OCI-LY1 (cell line): ENCODE measurements around the gene XKR8.

ENCODE experiments used
- H2AFZ ChIP-seq: fragments of 200-600 bp; sonication (generic), shearing (Covaris generic); 2 replicates; pipeline ENCODE4 v1.6.0; 2014; ENCODE audit warnings: antibody characterized with exemption, mild to moderate bottlenecking, low read length
- H3F3A ChIP-seq: fragments of 200-600 bp; sonication (generic), shearing (Covaris generic); 2 replicates; pipeline ENCODE4 v1.6.0; 2014; ENCODE audit warnings: mild to moderate bottlenecking, antibody characterized with exemption, low read length, moderate library complexity; ENCODE audit not compliant: insufficient read depth
- H3K27ac ChIP-seq: fragments of 200-600 bp; sonication (generic); 2 replicates; pipeline ENCODE4 v1.5.1; 2014; ENCODE audit warnings: low read length, mixed run types, mild to moderate bottlenecking, low read depth; ENCODE audit not compliant: poor library complexity, severe bottlenecking
- H3K27me3 ChIP-seq: fragments of 200-600 bp; sonication (generic); 2 replicates; pipeline ENCODE4 v1.6.0; 2014; ENCODE audit warnings: antibody characterized with exemption, mild to moderate bottlenecking, low read length, moderate library complexity; ENCODE audit not compliant: insufficient read depth
- H3K36me3 ChIP-seq: fragments of 200-600 bp; sonication (generic); 2 replicates; pipeline ENCODE4 v1.6.1; 2014; ENCODE audit warnings: mild to moderate bottlenecking, antibody characterized with exemption, low read length, moderate library complexity, mixed read lengths; ENCODE audit not compliant: insufficient read depth
- H3K4me1 ChIP-seq: fragments of 200-600 bp; sonication (generic); 2 replicates; pipeline ENCODE4 v1.5.1; 2014; ENCODE audit warnings: mild to moderate bottlenecking, low read length, moderate library complexity; ENCODE audit not compliant: insufficient read depth, severe bottlenecking
- H3K4me2 ChIP-seq: fragments of 200-600 bp; sonication (generic), shearing (Covaris generic); 2 replicates; pipeline ENCODE4 v1.6.1; 2014; ENCODE audit warnings: low read length
- H3K4me3 ChIP-seq: fragments of 200-600 bp; sonication (generic); 2 replicates; pipeline ENCODE4 v1.5.1; 2014; ENCODE audit warnings: low read length, low read depth, mild to moderate bottlenecking, mixed read lengths; ENCODE audit not compliant: poor library complexity, severe bottlenecking
- H3K79me2 ChIP-seq: fragments of 200-600 bp; shearing (Covaris generic); 2 replicates; pipeline ENCODE4 v1.6.1; 2016; ENCODE audit warnings: mixed run types, low read length, mixed read lengths; ENCODE audit not compliant: insufficient read depth
- H3K9ac ChIP-seq: fragments of 200-600 bp; sonication (generic), shearing (Covaris generic); 2 replicates; pipeline ENCODE4 v1.6.1; 2014; ENCODE audit warnings: mild to moderate bottlenecking, low read length, mixed read lengths
- H3K9me2 ChIP-seq: fragments of 200-600 bp; sonication (generic), shearing (Covaris generic); 2 replicates; pipeline ENCODE4 v1.6.1; 2014; ENCODE audit warnings: low read depth, mild to moderate bottlenecking, low read length, mixed read lengths
- H3K9me3 ChIP-seq: fragments of 200-600 bp; shearing (Covaris generic); 2 replicates; pipeline ENCODE4 v1.6.1; 2014; ENCODE audit warnings: low read length, mixed read lengths
- H4K20me1 ChIP-seq: fragments of 200-600 bp; sonication (generic), shearing (Covaris generic); 2 replicates; pipeline ENCODE4 v1.6.0; 2016; ENCODE audit warnings: mild to moderate bottlenecking, low read length; ENCODE audit not compliant: insufficient read depth
- EZH2 ChIP-seq: fragments of 200-600 bp; sonication (generic), shearing (Covaris generic); IDR thresholded peaks from 2 replicates; pipeline ENCODE4 v1.8.0; 2017; ENCODE audit warnings: borderline replicate concordance, mixed run types, mild to moderate bottlenecking, antibody characterized with exemption, low read length, moderate library complexity, mixed read lengths
- TF ChIP-seq, protein P1 (sequence below): fragments of 200-600 bp; sonication (generic), shearing (Covaris generic); IDR thresholded peaks from 2 replicates; pipeline ENCODE4 v1.5.1; 2017; ENCODE audit warnings: mild to moderate bottlenecking, antibody characterized with exemption, low read length, moderate library complexity, mixed read lengths

XKR8 gene

DNA sequence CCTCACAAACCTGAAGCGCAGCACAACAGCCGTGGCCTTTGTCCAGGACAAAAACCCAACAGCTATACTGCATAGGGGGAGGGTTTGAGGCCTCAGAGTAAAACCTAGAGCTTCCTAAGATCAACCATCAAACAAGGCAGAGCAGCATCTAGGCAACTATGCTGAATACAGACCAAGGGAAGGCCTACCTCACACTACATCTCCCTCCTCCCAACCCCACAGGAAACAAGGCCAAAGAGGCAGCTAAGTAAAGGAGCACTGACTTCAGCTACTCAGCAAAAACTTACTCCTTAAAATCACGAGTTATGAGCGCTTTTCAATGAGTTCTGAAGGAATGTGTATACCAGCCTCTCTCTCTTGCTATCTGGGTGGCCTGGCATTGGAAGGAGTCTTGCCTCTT is 12.4 kb downstream of the XKR8 start:
- TF ChIP-seq, protein P1, sequence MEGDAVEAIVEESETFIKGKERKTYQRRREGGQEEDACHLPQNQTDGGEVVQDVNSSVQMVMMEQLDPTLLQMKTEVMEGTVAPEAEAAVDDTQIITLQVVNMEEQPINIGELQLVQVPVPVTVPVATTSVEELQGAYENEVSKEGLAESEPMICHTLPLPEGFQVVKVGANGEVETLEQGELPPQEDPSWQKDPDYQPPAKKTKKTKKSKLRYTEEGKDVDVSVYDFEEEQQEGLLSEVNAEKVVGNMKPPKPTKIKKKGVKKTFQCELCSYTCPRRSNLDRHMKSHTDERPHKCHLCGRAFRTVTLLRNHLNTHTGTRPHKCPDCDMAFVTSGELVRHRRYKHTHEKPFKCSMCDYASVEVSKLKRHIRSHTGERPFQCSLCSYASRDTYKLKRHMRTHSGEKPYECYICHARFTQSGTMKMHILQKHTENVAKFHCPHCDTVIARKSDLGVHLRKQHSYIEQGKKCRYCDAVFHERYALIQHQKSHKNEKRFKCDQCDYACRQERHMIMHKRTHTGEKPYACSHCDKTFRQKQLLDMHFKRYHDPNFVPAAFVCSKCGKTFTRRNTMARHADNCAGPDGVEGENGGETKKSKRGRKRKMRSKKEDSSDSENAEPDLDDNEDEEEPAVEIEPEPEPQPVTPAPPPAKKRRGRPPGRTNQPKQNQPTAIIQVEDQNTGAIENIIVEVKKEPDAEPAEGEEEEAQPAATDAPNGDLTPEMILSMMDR, result no peak
- TF ChIP-seq EZH2, result no peak
- peaks cover 23% of the 10 kb centered on the region; the same call in 1 of the 2 replicates for H3K36me3 ChIP-seq
- H3K4me1 ChIP-seq, result no peaks in the 10 kb centered on the region
- no peak overlapping the region for H3K27ac ChIP-seq
- H3F3A ChIP-seq, result no peaks in the 10 kb centered on the region
- H3K79me2 ChIP-seq, result no peaks in the 10 kb centered on the region
- H3K27me3 ChIP-seq, result no peaks in the 10 kb centered on the region
- no peaks in the 10 kb centered on the region for H3K9me2 ChIP-seq
- no peak overlapping the region for H2AFZ ChIP-seq
- no peaks in the 10 kb centered on the region for H4K20me1 ChIP-seq
- no peak overlapping the region for H3K4me2 ChIP-seq
- no peak overlapping the region for H3K4me3 ChIP-seq
- no peaks in the 10 kb centered on the region for H3K9me3 ChIP-seq
- no peak overlapping the region for H3K9ac ChIP-seq

DNA sequence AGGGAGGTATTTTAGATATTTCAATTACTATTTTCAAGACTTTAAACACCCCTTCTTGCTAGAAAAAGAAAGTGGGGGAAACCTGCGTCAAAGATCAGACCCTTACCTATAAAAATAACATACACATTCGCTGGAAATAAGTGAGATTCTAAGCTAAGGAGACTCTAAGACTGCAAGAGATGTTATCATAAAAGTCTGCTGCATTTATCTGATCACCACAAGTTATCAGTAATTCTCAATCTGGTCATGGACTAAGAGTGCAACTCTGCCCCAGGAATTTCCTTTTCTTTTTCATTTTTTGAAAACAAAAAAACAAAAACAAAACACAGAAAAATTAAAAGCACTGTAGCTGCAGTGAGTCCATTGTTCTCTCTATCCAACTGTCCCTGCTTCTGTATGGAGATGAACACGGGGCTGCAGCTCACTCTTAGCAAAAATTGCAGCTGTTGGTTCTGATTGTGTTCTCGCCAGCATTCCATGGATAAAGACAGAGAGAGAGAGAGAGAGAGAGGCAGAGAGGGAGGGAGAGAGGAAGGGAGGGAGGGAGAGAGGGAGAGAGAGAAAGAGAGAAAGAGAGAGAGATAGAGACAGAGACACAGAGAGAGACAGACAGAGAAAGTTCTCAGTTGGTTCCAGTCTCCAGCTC is 14.1 kb downstream of the XKR8 start:
- TF ChIP-seq EZH2, result no peak
- TF ChIP-seq, protein P1, result no peak
- H3K9me3 ChIP-seq, result no peaks in the 10 kb centered on the region
- no peak overlapping the region for H3K9ac ChIP-seq
- H3K4me1 ChIP-seq, result no peaks in the 10 kb centered on the region
- H2AFZ ChIP-seq, result no peak overlapping the region
- H3K27me3 ChIP-seq, result no peaks in the 10 kb centered on the region
- no peaks in the 10 kb centered on the region for H3K79me2 ChIP-seq
- no peaks in the 10 kb centered on the region for H4K20me1 ChIP-seq
- H3K4me2 ChIP-seq, result no peak overlapping the region
- H3F3A ChIP-seq, result no peaks in the 10 kb centered on the region
- peaks cover 20% of the 10 kb centered on the region; the same call in 1 of the 2 replicates for H3K36me3 ChIP-seq
- H3K27ac ChIP-seq, result no peak overlapping the region
- H3K4me3 ChIP-seq, result no peak overlapping the region
- no peaks in the 10 kb centered on the region for H3K9me2 ChIP-seq

DNA sequence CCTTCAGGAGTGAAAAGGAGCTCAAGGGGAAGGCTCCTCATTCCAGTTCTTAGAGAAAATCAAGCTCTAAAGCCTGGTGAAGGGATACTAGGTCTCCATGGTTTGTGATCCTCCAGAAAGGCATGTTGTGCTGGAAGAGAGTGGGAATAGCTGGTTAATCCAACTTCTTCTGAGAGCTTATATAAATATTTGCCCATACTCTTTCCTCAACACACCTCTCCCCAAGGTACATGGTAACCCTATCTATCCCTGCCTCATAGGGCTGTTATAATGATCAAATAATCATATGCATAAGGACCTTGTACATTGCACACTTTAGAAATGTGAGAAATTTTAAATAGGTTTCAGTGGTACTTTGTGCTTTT is 14.6 kb downstream of the XKR8 start:
- TF ChIP-seq EZH2, result no peak
- TF ChIP-seq, protein P1, result no peak
- peaks cover 19% of the 10 kb centered on the region; the same call in 1 of the 2 replicates for H3K36me3 ChIP-seq
- no peaks in the 10 kb centered on the region for H3K9me3 ChIP-seq
- no peaks in the 10 kb centered on the region for H3K79me2 ChIP-seq
- no peak overlapping the region for H3K4me3 ChIP-seq
- no peaks in the 10 kb centered on the region for H3K27me3 ChIP-seq
- H2AFZ ChIP-seq, result no peak overlapping the region
- no peak overlapping the region for H3K4me2 ChIP-seq
- H3K27ac ChIP-seq, result no peak overlapping the region
- no peaks in the 10 kb centered on the region for H3K9me2 ChIP-seq
- H3K9ac ChIP-seq, result no peak overlapping the region
- no peaks in the 10 kb centered on the region for H3F3A ChIP-seq
- no peaks in the 10 kb centered on the region for H4K20me1 ChIP-seq
- no peaks in the 10 kb centered on the region for H3K4me1 ChIP-seq
